ACHN (cell line): ENCODE results near the gene BCAS3.

ENCODE experiments used
- DNase-seq: peaks from one replicate; pipeline ENCODE4 v3.0.0-alpha.2; 2015
- in situ Hi-C: cut with HindIII; loops from 2 replicates; pipeline ENCODE4 v1.10.0; 2017; ENCODE audit warnings: low sequenced_read_pairs, low pct_ligation_motif_present, low pct_unique_long_range_greater_than_20kb

BCAS3 gene

DNA sequence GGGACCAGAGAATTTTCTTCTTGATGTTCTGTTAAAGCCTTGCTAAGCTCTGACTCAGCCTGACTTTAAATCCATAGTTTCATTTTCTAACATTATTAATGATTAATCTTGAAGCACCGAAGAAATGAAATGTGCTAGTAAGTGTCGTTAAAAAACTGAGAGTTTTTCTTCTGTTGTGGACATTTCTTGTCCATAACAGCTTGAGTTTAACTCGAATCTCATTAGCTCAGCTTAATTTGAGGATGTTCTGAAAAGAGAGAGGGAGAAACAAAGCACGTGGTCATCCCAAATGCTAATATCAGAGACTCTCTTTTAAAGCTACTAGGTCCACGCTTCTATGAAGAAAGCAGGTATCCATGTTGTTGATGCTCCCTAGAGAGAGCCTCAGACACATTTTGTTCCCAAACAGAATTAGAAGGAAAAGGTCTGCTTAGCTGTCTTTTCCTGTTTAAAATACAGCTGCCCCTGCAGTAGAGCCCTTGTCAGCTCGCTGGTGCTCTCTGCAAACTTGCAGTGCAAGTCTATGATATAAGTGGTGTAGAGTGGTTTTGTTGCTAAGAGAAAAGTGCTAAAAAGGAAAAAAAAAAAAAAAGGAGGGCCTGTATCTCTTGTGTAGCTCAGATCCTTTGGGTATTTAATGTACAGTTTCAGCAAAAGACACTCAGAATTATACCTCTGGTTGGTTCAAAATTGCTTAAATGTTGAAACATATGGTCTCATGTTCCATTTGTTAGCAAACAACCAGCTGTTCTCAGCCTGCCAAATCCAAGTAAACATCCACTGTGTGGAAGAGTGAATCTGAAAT, 530.9 kb downstream of the BCAS3 start:
- in situ Hi-C loops: no loop called here
- peak; percentile 81 for DNase-seq

DNA sequence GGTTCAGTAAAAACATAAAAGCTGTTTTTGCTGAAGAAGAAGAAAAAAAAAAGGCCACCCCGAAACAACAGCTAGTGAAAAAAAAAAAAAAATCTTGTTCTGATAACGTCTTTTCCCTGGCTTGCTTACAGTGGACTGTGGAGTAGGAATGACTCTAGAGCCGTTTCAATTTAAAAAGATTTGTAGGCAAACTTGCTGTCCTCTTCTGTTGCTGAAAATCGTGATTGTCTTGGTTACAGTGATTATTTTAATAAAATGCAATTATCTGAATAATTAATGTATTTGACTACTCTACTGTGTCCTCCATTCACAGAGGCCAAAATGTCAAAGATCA, 531.4 kb downstream of the BCAS3 start:
- in situ Hi-C loops: no loop called here
- no peak for DNase-seq

DNA sequence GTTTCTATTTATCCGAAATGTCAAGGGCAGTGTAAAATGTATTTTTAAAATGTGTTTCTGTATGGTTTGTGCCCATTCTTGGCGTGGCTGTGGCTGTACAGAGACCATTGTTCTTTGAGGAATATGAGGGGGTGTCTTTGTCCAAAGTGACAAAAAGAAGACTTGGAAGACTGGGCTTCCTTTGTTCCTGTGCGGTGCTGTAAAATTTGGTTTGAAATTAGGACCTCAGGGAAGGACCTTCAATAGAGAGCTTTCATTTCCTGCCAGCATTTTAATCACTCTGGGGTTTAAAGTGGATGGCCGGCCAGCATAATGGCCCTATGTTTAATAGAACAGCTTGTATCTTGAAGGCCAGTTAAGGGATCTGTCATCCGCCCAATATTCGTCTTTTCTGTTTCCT, 531.9 kb downstream of the BCAS3 start:
- DNase-seq: no peak
- in situ Hi-C loops: no loop called here

DNA sequence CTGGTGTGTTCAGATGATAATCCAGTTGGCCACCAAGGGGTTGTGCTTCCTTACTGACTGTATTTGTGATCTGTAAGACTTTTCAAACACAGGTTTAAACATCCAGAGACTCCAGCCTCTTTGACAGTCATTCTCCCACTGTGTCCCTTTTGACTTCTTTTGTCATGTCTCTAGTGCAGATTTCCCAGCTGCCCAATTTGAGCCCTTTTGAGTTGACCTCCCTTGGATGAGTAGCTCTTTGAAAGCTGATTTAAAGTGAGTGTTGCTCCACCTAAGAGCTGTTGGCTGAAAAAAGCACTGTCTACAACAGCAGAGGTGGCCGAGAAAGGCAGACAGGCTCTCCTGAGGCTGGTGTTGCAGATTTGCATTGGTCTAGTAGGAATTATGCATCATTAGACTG, 533.6 kb downstream of the BCAS3 start:
- DNase-seq: no peak
- in situ Hi-C loops: no loop called here

DNA sequence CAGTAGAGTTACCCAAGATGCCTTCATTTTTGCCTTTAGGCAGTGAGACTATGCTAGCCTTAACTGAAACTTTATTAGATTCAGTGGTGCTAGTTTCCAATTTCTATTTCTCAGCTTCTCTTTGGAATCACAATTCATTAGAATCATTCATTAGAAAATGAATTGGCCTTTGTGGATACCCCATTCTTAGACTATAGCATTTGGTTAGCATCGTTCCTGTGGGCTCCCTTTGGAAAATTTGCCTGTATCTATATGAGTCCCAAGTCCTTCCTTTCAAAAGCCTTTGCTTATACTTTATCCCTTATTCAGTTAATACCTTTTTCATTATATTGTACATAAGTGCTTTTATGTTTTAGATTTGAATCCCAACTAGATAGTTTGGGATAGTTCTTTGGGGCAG, 535.0 kb downstream of the BCAS3 start:
- in situ Hi-C loops: no loop called here
- no peak for DNase-seq

DNA sequence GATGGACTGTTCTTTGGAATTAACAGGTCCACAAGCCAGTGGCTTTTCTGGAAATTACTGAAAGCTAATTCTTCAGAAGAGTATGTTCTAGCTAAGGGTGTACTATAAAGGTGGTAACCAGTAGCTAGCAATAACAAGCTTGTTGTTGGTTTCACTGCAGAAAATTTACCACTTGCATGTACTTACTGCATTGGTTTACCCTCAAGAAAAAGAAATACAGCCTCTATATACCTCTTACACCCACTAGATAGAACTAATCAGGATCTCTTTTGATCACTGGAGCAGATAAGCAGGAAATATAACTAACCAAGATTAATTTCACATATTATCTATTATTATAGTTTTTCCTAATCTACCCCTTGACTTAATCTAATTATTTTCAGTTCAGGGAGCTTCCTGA, 537.1 kb downstream of the BCAS3 start:
- in situ Hi-C loops: no loop called here
- no peak for DNase-seq

DNA sequence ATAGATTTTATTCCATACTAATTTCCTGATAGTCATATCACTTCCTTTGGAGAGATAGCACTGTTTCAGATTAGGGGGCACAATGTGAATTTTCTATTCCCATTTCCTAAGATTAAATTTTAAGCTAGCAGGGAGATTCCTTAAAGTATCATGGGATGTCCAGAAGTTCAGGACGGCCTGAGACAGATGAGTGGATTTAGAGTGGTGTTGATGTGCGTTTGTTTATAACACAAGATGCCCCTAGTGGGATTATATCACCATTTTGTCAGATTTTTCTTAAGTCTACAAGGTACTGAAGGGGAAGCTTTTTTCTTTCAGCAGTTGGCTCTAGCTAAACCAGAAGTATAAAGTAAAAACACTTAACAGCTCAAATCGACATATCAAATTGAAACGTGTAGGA, 538.4 kb downstream of the BCAS3 start:
- no peak for DNase-seq
- in situ Hi-C loops: no loop called here

DNA sequence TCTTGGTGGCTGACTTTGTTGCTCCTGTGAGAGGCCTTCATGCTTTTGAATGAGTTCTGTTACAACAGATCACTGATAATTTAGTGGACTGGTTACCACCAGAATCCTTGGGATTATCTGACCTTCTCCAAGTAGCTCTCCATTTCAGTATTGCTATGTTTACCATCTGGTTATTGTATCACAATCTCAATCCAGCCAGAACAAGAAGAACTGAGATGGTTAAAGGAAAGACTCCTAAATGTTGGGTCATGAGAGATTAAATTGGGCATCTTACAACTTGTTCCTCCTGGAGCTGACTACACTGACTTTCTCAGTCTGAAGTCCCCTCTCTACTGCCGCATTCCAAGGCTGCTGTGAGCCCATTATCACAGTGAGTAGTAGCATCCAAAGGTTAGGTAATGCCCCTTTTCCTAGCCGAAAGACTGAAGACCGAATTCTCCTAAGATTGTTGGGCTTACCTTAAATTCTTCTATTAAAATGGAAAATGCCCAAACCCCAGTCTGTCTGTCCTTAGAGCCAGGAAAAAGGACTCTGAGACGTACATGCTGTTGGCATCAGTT, 540.3 kb downstream of the BCAS3 start:
- DNase-seq: no peak

DNA sequence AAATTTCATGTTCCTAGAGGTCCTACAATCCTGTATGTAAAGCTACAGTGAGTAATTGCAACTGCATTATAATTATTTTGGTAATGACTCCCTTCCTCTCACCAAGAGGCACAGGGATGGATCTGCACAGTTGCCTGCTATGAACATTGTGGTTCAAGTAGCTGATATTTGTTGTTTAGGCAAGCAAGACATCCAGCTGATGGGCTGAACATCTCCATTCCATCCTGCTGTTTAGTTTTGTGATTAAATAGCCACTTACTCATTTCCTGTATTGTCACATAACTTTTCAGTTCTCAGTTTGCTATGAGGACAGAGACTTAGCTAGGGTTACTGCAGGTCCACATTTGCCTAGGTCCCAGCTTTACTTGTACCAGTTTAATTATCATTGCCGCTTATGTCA, 540.8 kb downstream of the BCAS3 start:
- no peak for DNase-seq
- in situ Hi-C loops: no loop called here

More for the DNA sequence above, 540.3 kb downstream of the BCAS3 start:
- in situ Hi-C loops: no loop called here

DNA sequence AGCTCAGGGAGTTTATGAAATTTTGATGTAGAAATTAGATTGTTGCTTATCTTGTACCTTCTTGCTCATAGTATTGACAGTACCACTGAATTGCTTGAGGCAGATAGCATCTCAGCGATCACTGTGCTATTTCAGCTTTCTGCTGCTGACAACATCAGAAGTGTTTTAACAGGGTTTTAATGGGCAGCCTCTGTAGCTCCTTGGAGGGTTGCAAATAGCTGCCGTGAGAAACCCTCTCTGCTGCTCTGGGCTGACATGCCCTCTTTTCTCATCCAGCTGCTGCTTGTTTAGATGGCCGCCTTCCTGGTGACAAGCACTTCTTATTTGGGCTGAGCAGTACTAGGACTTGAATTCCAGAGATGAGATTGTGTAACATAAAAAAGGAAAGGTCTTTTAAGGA, 541.8 kb downstream of the BCAS3 start:
- DNase-seq: no peak
- in situ Hi-C loops: no loop called here

DNA sequence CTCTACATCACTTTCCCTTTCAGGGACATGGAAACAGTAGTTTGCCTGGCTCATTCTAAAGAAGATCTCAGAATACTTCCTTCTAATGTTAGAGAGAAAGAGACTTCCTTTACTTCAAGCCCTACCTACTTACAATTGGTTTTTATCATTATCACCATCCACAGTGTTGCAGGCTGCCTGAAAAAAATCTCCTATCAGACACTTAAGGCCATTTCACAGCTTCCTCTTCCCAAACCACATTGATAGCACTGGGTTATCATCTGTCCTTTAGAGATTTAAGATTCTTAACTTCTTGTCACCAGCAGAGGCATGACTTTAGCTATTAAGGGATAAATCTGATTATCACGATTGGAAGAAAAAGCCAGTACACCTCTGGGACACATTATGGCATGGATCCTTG, 543.5 kb downstream of the BCAS3 start:
- in situ Hi-C loops: no loop called here

DNA sequence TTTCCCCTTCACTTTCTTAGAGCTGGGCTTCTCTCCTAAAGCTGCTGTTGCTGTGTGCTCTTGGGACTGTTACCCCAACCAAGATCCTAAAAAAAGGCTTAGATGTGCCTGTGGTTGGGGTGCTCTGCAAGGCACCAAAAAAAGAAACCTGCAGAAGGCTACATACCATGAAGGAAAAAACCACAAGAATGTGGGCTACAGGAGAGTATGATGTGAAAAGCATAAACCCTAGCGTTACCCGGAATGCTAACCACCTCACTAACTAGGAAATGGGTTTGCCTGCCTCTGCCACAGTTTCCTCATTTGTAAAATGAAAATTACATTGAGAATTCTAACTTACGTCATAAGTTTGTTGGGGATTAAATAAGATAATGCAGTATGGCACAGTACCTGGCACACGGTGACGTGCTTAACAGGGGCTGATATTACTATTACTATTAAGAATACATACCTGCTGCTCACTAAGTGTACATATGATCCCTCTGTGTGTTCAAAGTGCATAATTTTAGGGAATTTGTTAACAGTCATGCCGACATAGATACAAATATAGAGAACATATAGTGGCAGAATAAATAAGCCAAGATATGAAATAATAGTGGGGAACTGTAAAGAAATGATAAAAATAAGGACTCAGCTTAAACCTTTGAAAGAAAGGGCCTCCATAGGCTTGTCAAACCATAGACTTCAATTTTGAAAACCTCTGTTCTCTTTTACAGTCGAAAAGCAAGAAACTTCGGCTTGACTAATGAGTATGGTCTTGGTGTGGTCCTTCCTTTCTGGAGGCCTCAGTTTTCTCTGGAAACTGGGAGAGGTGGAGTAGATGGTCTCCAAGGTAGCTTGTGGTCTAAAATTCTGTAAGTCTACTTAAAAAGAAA, 544.2 kb downstream of the BCAS3 start:
- in situ Hi-C loops: no loop called here
- DNase-seq: no peak

More for the DNA sequence above, 543.5 kb downstream of the BCAS3 start:
- no peak for DNase-seq

DNA sequence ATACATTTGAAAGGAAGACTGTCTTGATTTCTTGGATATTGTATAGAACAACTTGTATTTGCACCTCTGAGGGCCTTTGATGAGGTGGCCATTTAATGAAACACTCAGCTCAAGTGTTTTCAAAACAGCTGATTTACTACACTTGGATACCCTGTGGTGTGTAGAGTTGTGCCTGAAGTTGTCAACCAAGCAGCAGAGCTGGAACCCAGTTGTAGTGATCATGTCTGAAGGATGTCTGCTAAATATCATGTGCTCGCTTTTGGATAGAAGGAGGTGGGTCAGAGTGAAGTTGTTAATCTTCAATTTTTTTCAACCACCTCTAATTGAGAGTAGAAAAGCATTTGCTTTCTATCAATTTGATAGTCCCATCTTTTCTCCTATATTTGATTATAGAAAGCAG, 546.1 kb downstream of the BCAS3 start:
- DNase-seq: no peak
- in situ Hi-C loops: no loop called here

DNA sequence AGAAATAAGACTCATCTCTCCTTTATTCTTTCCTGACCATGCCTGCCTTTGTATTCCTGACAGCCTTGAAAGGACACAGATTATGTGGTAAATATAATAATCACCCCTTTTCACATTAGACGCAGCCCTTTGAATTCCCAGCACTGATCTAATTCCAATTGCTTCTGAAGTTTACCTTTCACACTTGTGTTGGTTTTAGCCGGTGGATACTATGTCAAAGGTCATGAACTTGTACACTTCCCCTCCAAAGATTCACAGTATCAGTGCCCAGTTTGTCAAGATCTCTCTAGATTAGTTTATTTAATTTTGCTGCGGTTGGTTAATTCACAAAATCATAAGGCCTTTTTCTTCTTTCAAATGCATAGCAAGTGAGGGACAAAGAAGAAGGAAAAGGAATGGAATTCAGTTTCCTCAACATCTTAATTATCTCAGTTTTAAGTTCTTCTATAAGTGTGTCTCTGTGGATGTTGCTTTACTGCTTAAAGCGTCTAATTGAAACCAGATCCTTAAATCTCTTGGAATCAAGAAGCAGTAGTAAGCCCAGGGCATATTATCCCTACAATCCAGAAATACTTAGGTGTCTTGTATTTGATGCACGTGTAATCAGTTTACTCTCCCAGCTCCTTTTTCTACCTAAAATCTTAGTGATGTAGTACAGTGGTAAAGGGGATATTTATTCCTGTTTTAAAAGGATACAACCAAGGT, 547.7 kb downstream of the BCAS3 start:
- DNase-seq: no peak
- in situ Hi-C loops: no loop called here

DNA sequence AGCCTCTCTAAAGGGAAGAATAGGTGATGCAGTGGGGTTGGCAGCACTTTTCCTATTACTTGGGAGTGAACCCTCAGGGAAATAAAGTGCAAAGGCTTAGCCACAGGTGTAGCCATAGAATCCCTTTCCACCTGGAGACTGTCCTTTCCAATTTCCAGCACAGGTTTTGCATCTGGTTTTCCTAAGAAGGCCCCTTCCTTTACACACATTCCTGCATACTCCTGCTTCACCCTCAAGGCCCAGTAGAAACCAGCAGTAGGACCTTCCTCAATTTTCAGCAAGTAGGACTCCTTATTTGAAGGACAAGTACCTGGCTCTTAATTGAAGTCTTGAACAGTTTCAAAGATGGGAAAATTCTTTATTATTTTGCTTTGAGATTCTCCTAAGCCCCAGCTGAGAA, 550.2 kb downstream of the BCAS3 start:
- in situ Hi-C loops: no loop called here
- DNase-seq: no peak

DNA sequence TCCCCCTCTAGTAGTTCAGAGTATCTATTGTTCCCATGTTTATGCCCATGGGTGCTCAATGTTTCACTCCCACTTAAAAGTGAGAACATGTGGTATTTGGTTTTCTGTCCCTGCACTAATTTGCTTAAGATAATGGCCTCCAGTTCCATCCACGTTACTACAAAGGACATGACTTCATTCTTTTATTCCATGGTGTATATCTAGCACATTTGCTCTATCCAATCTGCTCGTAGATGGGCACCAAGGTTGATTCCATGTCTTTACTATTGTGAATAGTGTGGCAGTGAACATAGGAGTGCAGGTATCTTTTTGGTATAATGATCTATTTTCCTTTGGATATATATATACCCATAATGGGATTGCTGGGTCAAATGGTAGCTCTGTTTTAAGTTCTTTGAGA, 552.8 kb downstream of the BCAS3 start:
- in situ Hi-C loops: no loop called here

DNA sequence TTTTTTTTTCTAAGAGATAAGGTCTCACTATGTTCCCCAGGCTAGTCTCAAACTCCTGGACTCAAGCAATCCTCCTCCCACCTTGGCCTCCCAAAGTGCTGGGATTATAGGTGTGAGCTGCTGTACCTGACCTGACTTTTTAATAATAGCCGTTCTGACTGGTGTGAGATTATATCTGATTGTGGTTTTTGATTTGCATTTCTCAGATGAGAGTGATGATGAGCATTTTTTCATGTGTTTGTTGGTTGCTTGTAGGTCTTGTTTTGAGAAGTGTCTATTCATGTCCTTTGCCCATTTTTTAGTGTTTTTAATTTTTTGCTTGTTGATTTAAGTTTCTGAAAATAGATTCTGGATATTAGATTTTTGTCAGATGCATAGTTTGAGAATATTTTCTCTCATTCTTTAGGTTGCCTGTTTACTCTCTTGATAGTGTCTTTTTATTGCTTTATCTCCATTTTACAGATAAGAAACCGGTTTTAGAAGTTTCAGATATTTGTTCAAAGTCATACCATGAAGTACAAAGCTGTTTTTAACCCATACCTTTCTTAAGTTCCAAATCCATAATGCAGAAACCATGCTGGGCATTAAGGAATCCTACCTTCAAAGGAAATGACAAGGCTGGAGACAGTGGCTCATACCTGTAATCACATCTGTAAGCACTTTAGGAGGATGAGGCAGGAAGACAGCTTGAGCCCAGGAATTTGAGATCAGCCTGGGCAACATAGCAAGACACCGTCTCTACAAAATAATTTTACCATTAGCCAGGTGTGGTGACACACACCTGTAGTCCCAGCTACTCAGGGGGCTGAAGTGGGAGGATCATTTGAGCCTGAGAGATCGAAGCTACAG, 553.5 kb downstream of the BCAS3 start:
- in situ Hi-C loops: no loop called here
- no peak for DNase-seq

More for the DNA sequence above, 552.8 kb downstream of the BCAS3 start:
- no peak for DNase-seq

DNA sequence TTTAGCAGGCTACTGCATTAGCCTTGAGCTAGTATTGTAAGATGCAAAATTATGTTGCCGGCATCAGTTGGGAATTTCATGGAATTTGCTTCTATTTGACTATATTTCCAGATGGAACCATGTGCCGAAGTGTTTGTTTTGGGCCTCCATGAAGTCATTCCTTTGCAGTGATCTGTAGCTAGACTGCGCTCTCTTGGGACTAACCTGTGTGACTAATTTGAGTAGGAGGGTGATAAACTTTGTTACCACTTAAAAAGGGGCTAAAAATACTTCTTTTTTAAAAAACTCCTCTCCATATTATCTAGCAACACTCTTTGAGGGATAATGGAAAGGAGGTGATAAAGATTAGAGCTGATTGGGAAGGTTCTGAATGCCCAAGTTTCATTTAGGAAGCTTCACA, 555.2 kb downstream of the BCAS3 start:
- in situ Hi-C loops: no loop called here
- DNase-seq: no peak
